HepG2 (cell line): ENCODE measurements around the gene LENEP. TPM values are rescaled to one million over a fixed set of nuclear protein-coding genes. Genes with fewer than 3 reads are reported as not detected.

Source experiments
- CSRNP1 ChIP-seq: sonication (generic); formaldehyde crosslinking; IDR thresholded peaks from 2 replicates; pipeline ENCODE4 v1.8.1; 2023; ENCODE audit warnings: mild to moderate bottlenecking, missing genetic modification reagents
- FOXA3 ChIP-seq: IDR thresholded peaks from 2 replicates; pipeline ENCODE4 v1.6.1; 2016; ENCODE audit warnings: missing genetic modification reagents, missing compliant biosample characterization
- GABPA ChIP-seq, 2 experiments: IDR thresholded peaks; 2 replicates each; pipeline ENCODE4 v1.6.1; 2011 to 2016; ENCODE audit warnings: low read depth in 2 of 2, low read length in 1 of 2, missing biosample characterization in 1 of 2, missing genetic modification characterization in 1 of 2
- GABPB1 ChIP-seq: IDR thresholded peaks from 2 replicates; pipeline ENCODE4 v1.6.1; 2016; ENCODE audit warnings: mild to moderate bottlenecking, missing genetic modification reagents, moderate library complexity, missing compliant biosample characterization
- PHF8 ChIP-seq: sonication (generic); formaldehyde crosslinking; IDR thresholded peaks from 2 replicates; pipeline ENCODE4 v1.5.0; 2020; ENCODE audit warnings: missing genetic modification reagents
- POLR2A ChIP-seq, 2 experiments: IDR thresholded peaks; 2 replicates each; pipeline ENCODE4 v1.6.1; 2011; ENCODE audit warnings: low read depth in 2 of 2, low read length in 2 of 2, mild to moderate bottlenecking in 1 of 2, moderate library complexity in 1 of 2; ENCODE audit not compliant: insufficient read depth in 1 of 2
- PRDM15 ChIP-seq: sonication (generic); formaldehyde crosslinking; IDR thresholded peaks from 2 replicates; pipeline ENCODE4 v1.4.0; 2020; ENCODE audit warnings: missing genetic modification reagents
- TBX2 ChIP-seq: sonication (generic); formaldehyde crosslinking; IDR thresholded peaks from 2 replicates; pipeline ENCODE4 v1.5.0; 2020; ENCODE audit warnings: missing genetic modification reagents, mild to moderate bottlenecking, borderline replicate concordance
- TGIF2 ChIP-seq: IDR thresholded peaks from 2 replicates; pipeline ENCODE4 v1.6.1; 2016; ENCODE audit warnings: control low read depth, missing compliant biosample characterization
- ZBTB20 ChIP-seq: sonication (generic); formaldehyde crosslinking; IDR thresholded peaks from 2 replicates; pipeline ENCODE4 v1.8.1; 2023; ENCODE audit warnings: missing genetic modification reagents, low read depth, mild to moderate bottlenecking, borderline replicate concordance
- ZNF562 ChIP-seq: sonication (generic); formaldehyde crosslinking; IDR thresholded peaks from 2 replicates; pipeline ENCODE4 v1.8.0; 2022; ENCODE audit warnings: missing genetic modification reagents, borderline replicate concordance
- ZNF740 ChIP-seq: sonication (generic); formaldehyde crosslinking; IDR thresholded peaks from 2 replicates; pipeline ENCODE4 v1.4.0; 2020; ENCODE audit warnings: missing genetic modification reagents
- ZNF761 ChIP-seq: sonication (generic); formaldehyde crosslinking; conservative IDR thresholded peaks from 2 replicates; pipeline ENCODE4 v1.4.0; 2020; ENCODE audit warnings: mild to moderate bottlenecking, missing genetic modification reagents
- polyA plus RNA-seq, 8 experiments: library from polyadenylated mRNA; depleted of rRNA in 3 of 8; stranded (reverse) in 7 of 8; unstranded in 1 of 8; fragments of >200 nt; fragmentation: Illumina TruSeq in 4 of 8; extraction: Trizol in 4 of 8; gene quantifications; 2 replicates each; pipeline versions ENCODE4 v1.2.1 to v1.2.3, GENCODE V29; 2011 to 2016; ENCODE audit warnings: low read depth in 4 of 8, missing spikeins in 1 of 8, mixed read lengths in 1 of 8; ENCODE audit not compliant: insufficient read depth in 1 of 8
- total RNA-seq, 5 experiments: library from RNA; depleted of rRNA; stranded (reverse); fragments of >200 nt; fragmentation: Illumina TruSeq; extraction: Trizol; gene quantifications; 2 replicates each; pipeline ENCODE4 v1.2.3, GENCODE V29; 2016; ENCODE audit warnings: low read depth in 1 of 5
- TF ChIP-seq, protein P1 (sequence below): sonication (generic); formaldehyde crosslinking; IDR thresholded peaks from 2 replicates; pipeline ENCODE4 v1.4.0; 2020; ENCODE audit warnings: mild to moderate bottlenecking, missing genetic modification reagents
- TF ChIP-seq, protein P2 (sequence below): sonication (generic); formaldehyde crosslinking; IDR thresholded peaks from 2 replicates; pipeline ENCODE4 v1.4.0; 2020; ENCODE audit warnings: missing genetic modification reagents, borderline replicate concordance

Gene LENEP
- total and polyA plus RNA-seq, 2 of the 13 experiments (the other 11 are each of a cell fraction or from before 2014, with no cell fraction given): 0.29 TPM; not detected in 1

DNA sequence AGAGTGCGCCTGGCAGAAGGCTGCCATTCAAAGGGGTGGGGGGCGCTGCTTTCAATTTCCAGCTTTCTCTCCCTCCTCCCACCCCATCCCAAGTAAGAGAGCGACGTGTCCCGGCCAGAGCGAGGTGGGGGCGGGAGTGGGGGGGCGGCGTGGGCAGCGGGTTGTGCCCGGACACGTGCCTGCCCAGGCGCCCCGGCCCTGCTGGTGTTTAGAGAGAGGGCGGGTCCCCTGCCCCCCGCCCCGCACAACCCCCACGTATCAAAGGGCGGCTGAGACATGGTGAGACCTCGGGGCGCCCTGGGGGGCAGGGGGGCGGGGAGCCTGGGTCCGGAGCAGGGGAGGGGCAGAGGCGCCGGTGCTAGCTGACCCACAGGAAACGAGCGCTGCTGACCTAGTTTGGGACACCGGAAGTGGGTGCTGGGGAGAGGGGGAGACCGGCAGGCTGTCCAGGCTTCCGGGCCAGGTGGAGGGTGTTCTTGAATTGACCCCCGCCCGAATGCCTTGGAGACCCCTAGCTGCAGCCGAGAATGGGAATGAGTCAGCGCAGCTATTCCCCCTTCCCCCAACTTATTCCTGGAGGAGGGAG lies 10.5 kb downstream of the LENEP start (continued):
- 0 out of 2 replicates have a peak, but pooled peaks have one; percentile 18 for TF ChIP-seq TGIF2
- no peak for TF ChIP-seq PRDM15 (CRISPR knock-in tag)
- TF ChIP-seq, protein P1, sequence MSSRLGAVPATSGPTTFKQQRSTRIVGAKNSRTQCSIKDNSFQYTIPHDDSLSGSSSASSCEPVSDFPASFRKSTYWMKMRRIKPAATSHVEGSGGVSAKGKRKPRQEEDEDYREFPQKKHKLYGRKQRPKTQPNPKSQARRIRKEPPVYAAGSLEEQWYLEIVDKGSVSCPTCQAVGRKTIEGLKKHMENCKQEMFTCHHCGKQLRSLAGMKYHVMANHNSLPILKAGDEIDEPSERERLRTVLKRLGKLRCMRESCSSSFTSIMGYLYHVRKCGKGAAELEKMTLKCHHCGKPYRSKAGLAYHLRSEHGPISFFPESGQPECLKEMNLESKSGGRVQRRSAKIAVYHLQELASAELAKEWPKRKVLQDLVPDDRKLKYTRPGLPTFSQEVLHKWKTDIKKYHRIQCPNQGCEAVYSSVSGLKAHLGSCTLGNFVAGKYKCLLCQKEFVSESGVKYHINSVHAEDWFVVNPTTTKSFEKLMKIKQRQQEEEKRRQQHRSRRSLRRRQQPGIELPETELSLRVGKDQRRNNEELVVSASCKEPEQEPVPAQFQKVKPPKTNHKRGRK: no peak
- TF ChIP-seq GABPA (IDR thresholded peaks at IDR 0.05; ENCODE audit: low read depth, low read length): peak; percentile 77
- TF ChIP-seq GABPA (CRISPR knock-in tag; IDR thresholded peaks at IDR 0.05; ENCODE audit: low read depth): peak; percentile 89
- peak; percentile 88 for TF ChIP-seq GABPB1 (CRISPR knock-in tag)
- 0 out of 2 replicates have a peak, but pooled peaks have one; percentile 54 for TF ChIP-seq ZBTB20
- peak; percentile 96 for TF ChIP-seq ZNF740
- 0 out of 2 replicates have a peak, but pooled peaks have one; percentile 28 for TF ChIP-seq PHF8 (CRISPR knock-in tag)
- 0 out of 2 replicates have a peak, but pooled peaks have one; percentile 13 for TF ChIP-seq ZNF761 (CRISPR knock-in tag)
- peak; percentile 82; the same call in 1 of the 2 replicates for TF ChIP-seq CSRNP1 (CRISPR knock-in tag)
- TF ChIP-seq ZNF562 (CRISPR knock-in tag): no peak
- TF ChIP-seq, protein P2, sequence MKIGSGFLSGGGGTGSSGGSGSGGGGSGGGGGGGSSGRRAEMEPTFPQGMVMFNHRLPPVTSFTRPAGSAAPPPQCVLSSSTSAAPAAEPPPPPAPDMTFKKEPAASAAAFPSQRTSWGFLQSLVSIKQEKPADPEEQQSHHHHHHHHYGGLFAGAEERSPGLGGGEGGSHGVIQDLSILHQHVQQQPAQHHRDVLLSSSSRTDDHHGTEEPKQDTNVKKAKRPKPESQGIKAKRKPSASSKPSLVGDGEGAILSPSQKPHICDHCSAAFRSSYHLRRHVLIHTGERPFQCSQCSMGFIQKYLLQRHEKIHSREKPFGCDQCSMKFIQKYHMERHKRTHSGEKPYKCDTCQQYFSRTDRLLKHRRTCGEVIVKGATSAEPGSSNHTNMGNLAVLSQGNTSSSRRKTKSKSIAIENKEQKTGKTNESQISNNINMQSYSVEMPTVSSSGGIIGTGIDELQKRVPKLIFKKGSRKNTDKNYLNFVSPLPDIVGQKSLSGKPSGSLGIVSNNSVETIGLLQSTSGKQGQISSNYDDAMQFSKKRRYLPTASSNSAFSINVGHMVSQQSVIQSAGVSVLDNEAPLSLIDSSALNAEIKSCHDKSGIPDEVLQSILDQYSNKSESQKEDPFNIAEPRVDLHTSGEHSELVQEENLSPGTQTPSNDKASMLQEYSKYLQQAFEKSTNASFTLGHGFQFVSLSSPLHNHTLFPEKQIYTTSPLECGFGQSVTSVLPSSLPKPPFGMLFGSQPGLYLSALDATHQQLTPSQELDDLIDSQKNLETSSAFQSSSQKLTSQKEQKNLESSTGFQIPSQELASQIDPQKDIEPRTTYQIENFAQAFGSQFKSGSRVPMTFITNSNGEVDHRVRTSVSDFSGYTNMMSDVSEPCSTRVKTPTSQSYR (CRISPR knock-in tag): peak; percentile 65; the same call in 1 of the 2 replicates
- TF ChIP-seq FOXA3 (CRISPR knock-in tag): 0 out of 2 replicates have a peak, but pooled peaks have one; percentile 34
- peak in 1 of 2 experiments; percentile 35; a peak in 1 of 4 replicates for TF ChIP-seq POLR2A (IDR thresholded peaks at IDR 0.05; ENCODE audit: insufficient read depth in 1 of 2, low read depth in 2 of 2, low read length in 2 of 2)
- TF ChIP-seq TBX2 (CRISPR knock-in tag): peak; percentile 48; the same call in 1 of the 2 replicates
